NT2/D1 (cell line): Measurements from ENCODE around the gene SMPD2.

Experiments used
- DNase-seq: peaks from one replicate; pipeline ENCODE4 v3.0.0-alpha.2; 2011; ENCODE audit warnings: low read depth, low spot score
- H3K27me3 ChIP-seq: 2 replicates; pipeline ENCODE4 v1.6.0; 2011; ENCODE audit warnings: mild to moderate bottlenecking; ENCODE audit not compliant: insufficient read length, insufficient read depth
- H3K36me3 ChIP-seq: 2 replicates; pipeline ENCODE4 v1.6.1; 2011; ENCODE audit warnings: mild to moderate bottlenecking, low read length, mixed read lengths; ENCODE audit not compliant: insufficient read depth, insufficient read length
- H3K4me1 ChIP-seq: 2 replicates; pipeline ENCODE4 v1.5.1; 2011; ENCODE audit not compliant: insufficient read depth, insufficient read length
- H3K4me3 ChIP-seq: 2 replicates; pipeline ENCODE4 v1.5.1; 2011; ENCODE audit warnings: low read depth; ENCODE audit not compliant: insufficient read length
- H3K9ac ChIP-seq: 2 replicates; pipeline ENCODE4 v1.6.0; 2011; ENCODE audit warnings: low read depth; ENCODE audit not compliant: insufficient read length
- H3K9me3 ChIP-seq: 2 replicates; pipeline ENCODE4 v1.5.1; 2011; ENCODE audit warnings: mild to moderate bottlenecking, low read length; ENCODE audit not compliant: insufficient read depth
- SUZ12 ChIP-seq: IDR thresholded peaks from 2 replicates; pipeline ENCODE4 v1.6.1; 2011; ENCODE audit not compliant: insufficient read length, insufficient read depth; ENCODE audit errors: extremely low read depth
- YY1 ChIP-seq: IDR thresholded peaks from 2 replicates; pipeline ENCODE4 v1.6.1; 2011; ENCODE audit not compliant: insufficient read length, insufficient read depth
- ZNF274 ChIP-seq: IDR thresholded peaks from 2 replicates; pipeline ENCODE4 v1.6.1; 2011; ENCODE audit warnings: mild to moderate bottlenecking, low read depth, low read length

SMPD2 gene, protein sequence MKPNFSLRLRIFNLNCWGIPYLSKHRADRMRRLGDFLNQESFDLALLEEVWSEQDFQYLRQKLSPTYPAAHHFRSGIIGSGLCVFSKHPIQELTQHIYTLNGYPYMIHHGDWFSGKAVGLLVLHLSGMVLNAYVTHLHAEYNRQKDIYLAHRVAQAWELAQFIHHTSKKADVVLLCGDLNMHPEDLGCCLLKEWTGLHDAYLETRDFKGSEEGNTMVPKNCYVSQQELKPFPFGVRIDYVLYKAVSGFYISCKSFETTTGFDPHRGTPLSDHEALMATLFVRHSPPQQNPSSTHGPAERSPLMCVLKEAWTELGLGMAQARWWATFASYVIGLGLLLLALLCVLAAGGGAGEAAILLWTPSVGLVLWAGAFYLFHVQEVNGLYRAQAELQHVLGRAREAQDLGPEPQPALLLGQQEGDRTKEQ

DNA sequence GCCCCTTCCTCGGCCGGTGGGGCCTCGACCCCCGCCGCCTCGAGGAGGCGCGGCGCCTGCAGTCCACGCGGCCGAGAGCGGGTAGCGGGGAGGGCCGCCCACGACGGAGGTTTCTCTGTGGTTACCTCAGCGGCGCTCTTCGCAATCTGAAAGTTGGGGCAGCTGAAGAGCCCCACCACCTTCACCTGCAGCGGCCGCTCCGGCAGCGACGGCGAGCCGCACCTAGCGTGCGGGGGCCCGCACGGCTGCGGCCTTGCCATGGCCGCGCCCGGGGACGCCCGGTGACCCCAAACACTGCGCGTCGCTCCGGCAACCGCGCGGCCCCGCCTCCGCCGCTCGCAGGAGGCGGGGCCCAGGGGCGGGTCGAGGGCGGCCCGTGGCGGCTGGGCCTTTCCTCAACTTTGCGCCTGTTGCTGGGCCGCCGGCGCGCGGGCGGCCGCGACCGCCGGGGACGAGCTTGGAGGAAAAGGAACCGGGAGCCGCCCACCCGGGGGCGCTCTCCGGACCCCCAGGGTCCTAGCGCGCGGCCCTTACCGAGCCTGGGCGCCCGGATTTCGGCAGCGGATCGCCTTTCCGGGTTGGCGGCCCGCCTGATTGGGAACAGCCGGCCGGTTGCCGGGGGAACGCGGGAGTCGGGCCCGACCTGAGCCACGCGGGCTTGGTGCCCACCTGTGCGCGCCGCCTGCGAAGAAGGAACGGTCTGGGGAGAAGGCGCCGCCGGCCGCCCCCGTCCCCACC, at the start of gene SMPD2, which contains the start of gene PPIL6:
TSS of gene SMPD2 (plus strand) at position 394 of the 738 bp plus-strand sequence. CDS start 398 bp downstream, outside the sequence.
TSS of gene PPIL6 (minus strand) at position 298 of the 738 bp plus-strand sequence. CDS start at position 260, 38 bp downstream.
- Histone ChIP-seq H3K36me3 (peaks cover 35% of the 10 kb centered on the region), H3K9me3 (no peaks in the 10 kb centered on the region), H3K4me1 (peaks cover 2% of the 10 kb centered on the region), H3K4me3 (peak within 1 kb of the TSS; percentile 72), H3K9ac (peak within 1 kb of the TSS; percentile 95), H3K27me3 (peaks cover 9% of the 10 kb centered on the region)
- peak; percentile 62 for DNase-seq
- TF ChIP-seq ZNF274 (no peak), SUZ12 (no peak), YY1 (no peak)

DNA sequence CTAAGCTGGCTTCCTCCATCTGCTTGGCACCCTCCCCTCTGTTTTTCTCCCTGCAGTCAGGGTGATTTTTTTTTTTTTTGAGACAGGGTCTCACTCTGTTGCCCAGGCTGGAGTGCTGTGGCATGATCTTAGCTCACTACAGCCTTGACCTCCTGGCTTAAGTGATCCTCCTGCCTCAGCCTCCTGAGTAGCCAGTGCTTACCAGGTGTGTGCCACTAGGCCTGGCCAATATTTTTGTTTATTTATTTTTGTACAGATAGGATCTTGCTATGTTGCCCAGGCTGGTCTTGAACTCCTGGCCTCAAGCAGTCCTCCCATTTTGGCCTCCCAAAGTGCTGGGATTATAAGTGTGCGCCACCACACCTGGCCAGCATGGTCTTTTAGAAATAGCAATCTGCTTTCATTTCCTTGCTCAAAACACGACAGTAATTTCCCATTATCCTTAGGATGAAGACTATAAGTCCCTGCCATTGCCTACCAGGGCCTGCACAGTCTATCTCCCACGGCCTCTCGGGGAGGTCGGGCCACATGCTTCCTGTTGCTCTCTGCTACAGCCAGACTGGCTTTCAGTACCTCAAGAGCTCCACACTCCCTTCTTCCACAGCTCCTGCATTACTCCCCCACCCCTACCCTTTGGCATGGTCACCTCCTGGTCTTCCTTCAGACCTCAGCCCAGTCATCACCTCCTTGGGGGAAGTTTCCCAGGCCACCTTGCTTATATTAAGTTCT, 47.2 kb upstream of the SMPD2 start:
- Histone ChIP-seq H3K4me3 (no peak overlapping the region), H3K36me3 (no peaks in the 10 kb centered on the region), H3K9ac (no peak overlapping the region), H3K4me1 (no peaks in the 10 kb centered on the region), H3K27me3 (no peaks in the 10 kb centered on the region), H3K9me3 (no peaks in the 10 kb centered on the region)
- TF ChIP-seq SUZ12 (no peak), ZNF274 (no peak), YY1 (no peak)
- DNase-seq, result no peak

DNA sequence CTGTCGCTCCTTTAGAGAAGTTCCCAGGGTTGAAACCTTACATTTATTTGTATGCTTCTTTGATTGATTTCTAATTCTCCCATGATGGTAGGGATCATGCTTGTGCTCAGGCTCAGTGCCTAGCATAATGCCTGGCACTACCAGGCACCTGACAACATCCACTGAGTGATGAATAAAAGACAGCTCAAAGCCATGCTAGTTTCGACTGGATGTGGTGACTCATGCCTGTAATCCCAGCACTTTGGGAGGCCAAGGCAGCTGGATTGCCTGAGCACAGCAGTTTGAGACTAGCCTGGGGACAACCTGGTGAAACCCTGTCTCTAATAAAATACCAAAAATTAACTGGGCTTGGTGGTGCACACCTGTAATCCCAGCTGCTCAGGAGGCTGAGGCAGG, 46.6 kb upstream of the SMPD2 start:
- Histone ChIP-seq H3K9me3 (no peaks in the 10 kb centered on the region), H3K4me3 (no peak overlapping the region), H3K36me3 (no peaks in the 10 kb centered on the region), H3K27me3 (no peaks in the 10 kb centered on the region), H3K4me1 (no peaks in the 10 kb centered on the region), H3K9ac (no peak overlapping the region)
- no peak for TF ChIP-seq ZNF274
- TF ChIP-seq YY1, result no peak
- no peak for TF ChIP-seq SUZ12
- no peak for DNase-seq

DNA sequence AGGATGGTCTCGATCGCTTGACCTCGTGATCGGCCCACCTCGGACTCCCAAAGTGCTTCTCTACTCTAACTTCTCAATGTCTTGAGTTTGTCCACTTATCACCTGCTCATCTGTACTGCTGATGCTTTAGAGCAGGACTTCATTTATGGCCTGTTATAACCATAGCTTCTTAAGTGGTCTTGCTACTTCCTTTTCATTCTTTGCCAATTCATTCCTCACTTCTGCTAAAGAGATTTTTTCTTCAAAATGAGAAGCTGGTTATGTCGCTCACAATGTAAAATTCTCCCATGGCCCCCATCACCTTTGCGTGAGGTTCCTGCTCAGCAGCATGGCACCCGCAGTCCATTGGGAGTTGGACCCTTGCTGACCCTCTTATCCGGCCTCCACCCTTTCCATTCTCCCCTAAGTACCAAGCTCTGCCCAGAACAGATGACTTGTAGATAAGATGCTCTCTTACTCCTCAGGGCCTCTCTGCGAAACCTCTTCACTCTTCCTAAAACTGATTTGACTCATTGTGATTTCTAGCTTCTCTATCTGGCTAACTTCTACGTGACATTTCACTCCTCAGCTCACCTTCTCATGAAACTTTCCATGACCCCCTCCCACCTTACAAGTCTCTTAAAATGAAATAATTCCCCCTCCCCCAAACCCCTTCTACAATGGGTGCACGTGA, 44.3 kb upstream of the SMPD2 start:
- no peaks in the 10 kb centered on the region for H3K27me3 ChIP-seq
- H3K4me1 ChIP-seq, result no peaks in the 10 kb centered on the region
- no peaks in the 10 kb centered on the region for H3K36me3 ChIP-seq
- no peak overlapping the region for H3K4me3 ChIP-seq
- H3K9me3 ChIP-seq, result no peaks in the 10 kb centered on the region
- no peak for TF ChIP-seq SUZ12
- no peak for TF ChIP-seq YY1
- no peak for TF ChIP-seq ZNF274
- DNase-seq, result no peak
- no peak overlapping the region for H3K9ac ChIP-seq

DNA sequence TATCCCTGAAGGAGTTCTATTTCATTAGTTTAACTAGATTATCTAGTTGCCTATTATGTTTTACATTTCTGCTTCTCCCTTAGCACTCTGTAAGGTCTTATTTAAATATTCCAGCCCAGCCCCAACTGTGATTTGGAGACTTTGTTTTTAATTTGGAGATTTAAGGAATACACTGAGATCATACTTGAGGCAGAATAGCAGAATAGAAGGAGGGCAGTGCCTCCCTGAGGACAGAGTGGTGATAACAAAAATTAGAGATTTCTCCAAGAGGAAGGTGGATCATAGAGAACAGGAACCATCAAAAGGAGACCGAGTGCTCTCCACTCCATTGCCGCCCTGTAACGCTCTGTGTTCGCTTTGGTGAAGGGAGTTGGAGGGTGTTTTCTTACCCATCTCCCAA, 43.5 kb upstream of the SMPD2 start:
- Histone ChIP-seq H3K4me3 (no peak overlapping the region), H3K36me3 (no peaks in the 10 kb centered on the region), H3K4me1 (no peaks in the 10 kb centered on the region), H3K9me3 (no peaks in the 10 kb centered on the region), H3K9ac (no peak overlapping the region), H3K27me3 (no peaks in the 10 kb centered on the region)
- DNase-seq, result no peak
- no peak for TF ChIP-seq ZNF274
- TF ChIP-seq YY1, result no peak
- TF ChIP-seq SUZ12, result no peak

DNA sequence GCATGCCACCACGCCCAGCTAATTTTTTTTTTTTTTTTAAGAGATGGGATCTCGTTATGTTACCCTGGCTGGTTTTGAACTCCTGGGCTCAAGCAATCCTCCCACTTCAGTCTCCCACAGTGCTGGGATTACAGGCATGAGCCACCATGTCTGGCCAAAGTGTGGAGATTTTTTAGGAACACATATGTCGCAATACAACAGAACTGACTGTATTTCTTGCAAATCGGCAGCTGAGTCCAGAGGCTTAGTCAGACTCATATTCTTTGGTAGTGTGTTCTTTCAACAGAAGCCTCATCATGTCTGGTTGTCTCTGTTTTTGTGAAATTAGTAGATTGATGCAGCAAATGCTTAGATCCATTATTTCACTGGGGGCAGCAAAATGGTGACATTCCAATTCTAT, 34.3 kb upstream of the SMPD2 start:
- H3K4me1 ChIP-seq, result no peaks in the 10 kb centered on the region
- no peak overlapping the region for H3K4me3 ChIP-seq
- H3K27me3 ChIP-seq, result no peaks in the 10 kb centered on the region
- no peaks in the 10 kb centered on the region for H3K9me3 ChIP-seq
- no peak for DNase-seq
- no peak overlapping the region for H3K9ac ChIP-seq
- TF ChIP-seq ZNF274, result no peak
- no peak for TF ChIP-seq SUZ12
- TF ChIP-seq YY1, result no peak
- no peaks in the 10 kb centered on the region for H3K36me3 ChIP-seq
